DOHH2 (cell line): ENCODE data around the gene ZCWPW1.

ENCODE experiments used
- H3F3A ChIP-seq: fragments of 200-600 bp; sonication (generic), shearing (Covaris generic); 2 replicates; pipeline ENCODE4 v1.6.0; 2016; ENCODE audit warnings: antibody characterized with exemption, mild to moderate bottlenecking; ENCODE audit not compliant: control insufficient read depth, insufficient read depth
- H3K27ac ChIP-seq: fragments of 200-600 bp; sonication (generic); 2 replicates; pipeline ENCODE4 v1.5.1; 2014; ENCODE audit warnings: low read depth, mild to moderate bottlenecking, low read length, moderate library complexity
- H3K27me3 ChIP-seq: fragments of 200-600 bp; sonication (generic); 2 replicates; pipeline ENCODE4 v1.6.1; 2014; ENCODE audit warnings: mild to moderate bottlenecking, low read length, mixed read lengths; ENCODE audit not compliant: control insufficient read depth
- H3K36me3 ChIP-seq: fragments of 200-600 bp; sonication (generic); 2 replicates; pipeline ENCODE4 v1.6.1; 2014; ENCODE audit warnings: mild to moderate bottlenecking, low read length, moderate library complexity, mixed read lengths; ENCODE audit not compliant: control insufficient read depth
- H3K4me1 ChIP-seq: fragments of 200-600 bp; sonication (generic); 2 replicates; pipeline ENCODE4 v1.6.1; 2014; ENCODE audit warnings: mild to moderate bottlenecking, low read length, mixed read lengths; ENCODE audit not compliant: control insufficient read depth
- H3K4me2 ChIP-seq: fragments of 200-600 bp; sonication (generic); 2 replicates; pipeline ENCODE4 v1.6.0; 2014; ENCODE audit warnings: mild to moderate bottlenecking, low read length, moderate library complexity
- H3K4me3 ChIP-seq: fragments of 200-600 bp; sonication (generic); 2 replicates; pipeline ENCODE4 v1.5.1; 2014; ENCODE audit warnings: mild to moderate bottlenecking, low read length, mixed read lengths
- H3K79me2 ChIP-seq: fragments of 200-600 bp; sonication (generic); 2 replicates; pipeline ENCODE4 v1.6.1; 2014; ENCODE audit warnings: mild to moderate bottlenecking, low read length, mixed read lengths; ENCODE audit not compliant: control insufficient read depth
- H3K9me2 ChIP-seq: fragments of 200-600 bp; sonication (generic); replicated peaks from 2 replicates; pipeline ENCODE4 v1.6.1; 2014; ENCODE audit warnings: mild to moderate bottlenecking, low read length, mixed read lengths; ENCODE audit not compliant: control insufficient read depth
- H3K9me3 ChIP-seq: fragments of 200-600 bp; sonication (generic); 2 replicates; pipeline ENCODE4 v1.6.1; 2014; ENCODE audit warnings: antibody characterized with exemption, low read length, mixed read lengths; ENCODE audit not compliant: control insufficient read depth, insufficient read depth
- H4K20me1 ChIP-seq: fragments of 200-600 bp; sonication (generic); 2 replicates; pipeline ENCODE4 v1.6.0; 2014; ENCODE audit warnings: low read depth, mild to moderate bottlenecking, antibody characterized with exemption, low read length, moderate library complexity; ENCODE audit not compliant: control insufficient read depth, insufficient read depth
- EZH2phosphoT487 ChIP-seq: fragments of 200-600 bp; sonication (generic); IDR thresholded peaks from 2 replicates; pipeline ENCODE4 v1.6.1; 2017; ENCODE audit warnings: borderline replicate concordance, mild to moderate bottlenecking, antibody characterized with exemption, low read length, moderate library complexity, mixed read lengths
- TF ChIP-seq, protein P1 (sequence below): fragments of 200-600 bp; sonication (generic); IDR thresholded peaks from one replicate; pipeline ENCODE4 v1.5.1; 2014; ENCODE audit warnings: antibody characterized with exemption, mild to moderate bottlenecking, low read depth, low read length; ENCODE audit not compliant: poor library complexity, severe bottlenecking

ZCWPW1 gene

GRCh38 chr7:100372694-100373093, 55.8 kb downstream of the ZCWPW1 start:
- H3K27ac ChIP-seq = peak overlapping the region; percentile 27
- peaks cover 73% of the 10 kb centered on the region for H3K4me1 ChIP-seq
- peak overlapping the region; percentile 56 for H3K4me2 ChIP-seq
- H3K36me3 ChIP-seq = no peaks in the 10 kb centered on the region
- H3K9me2 ChIP-seq = no peaks in the 10 kb centered on the region
- no peaks in the 10 kb centered on the region for H3K79me2 ChIP-seq
- H3K27me3 ChIP-seq = no peaks in the 10 kb centered on the region
- no peaks in the 10 kb centered on the region for H3K9me3 ChIP-seq
- H3F3A ChIP-seq = peaks cover 28% of the 10 kb centered on the region
- no peaks in the 10 kb centered on the region for H4K20me1 ChIP-seq
- peak overlapping the region; percentile 37 for H3K4me3 ChIP-seq
- TF ChIP-seq, protein P1, sequence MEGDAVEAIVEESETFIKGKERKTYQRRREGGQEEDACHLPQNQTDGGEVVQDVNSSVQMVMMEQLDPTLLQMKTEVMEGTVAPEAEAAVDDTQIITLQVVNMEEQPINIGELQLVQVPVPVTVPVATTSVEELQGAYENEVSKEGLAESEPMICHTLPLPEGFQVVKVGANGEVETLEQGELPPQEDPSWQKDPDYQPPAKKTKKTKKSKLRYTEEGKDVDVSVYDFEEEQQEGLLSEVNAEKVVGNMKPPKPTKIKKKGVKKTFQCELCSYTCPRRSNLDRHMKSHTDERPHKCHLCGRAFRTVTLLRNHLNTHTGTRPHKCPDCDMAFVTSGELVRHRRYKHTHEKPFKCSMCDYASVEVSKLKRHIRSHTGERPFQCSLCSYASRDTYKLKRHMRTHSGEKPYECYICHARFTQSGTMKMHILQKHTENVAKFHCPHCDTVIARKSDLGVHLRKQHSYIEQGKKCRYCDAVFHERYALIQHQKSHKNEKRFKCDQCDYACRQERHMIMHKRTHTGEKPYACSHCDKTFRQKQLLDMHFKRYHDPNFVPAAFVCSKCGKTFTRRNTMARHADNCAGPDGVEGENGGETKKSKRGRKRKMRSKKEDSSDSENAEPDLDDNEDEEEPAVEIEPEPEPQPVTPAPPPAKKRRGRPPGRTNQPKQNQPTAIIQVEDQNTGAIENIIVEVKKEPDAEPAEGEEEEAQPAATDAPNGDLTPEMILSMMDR = no peak
- TF ChIP-seq EZH2phosphoT487 = no peak

- peak overlapping the region; percentile 56 for H3K4me2 ChIP-seq
These were observed 56.2 kb downstream of the ZCWPW1 start for GRCh38 chr7:100372256-100372655.

GRCh38 chr7:100371561-100372171, 56.8 kb downstream of the ZCWPW1 start:
- no peaks in the 10 kb centered on the region for H3K9me3 ChIP-seq
- H4K20me1 ChIP-seq = no peaks in the 10 kb centered on the region
- H3F3A ChIP-seq = peaks cover 36% of the 10 kb centered on the region
- peak overlapping the region; percentile 27; the same call in 1 of the 2 replicates for H3K27ac ChIP-seq
- no peaks in the 10 kb centered on the region for H3K9me2 ChIP-seq
- no peak overlapping the region for H3K4me3 ChIP-seq
- H3K36me3 ChIP-seq = peaks cover 4% of the 10 kb centered on the region; the same call in 1 of the 2 replicates
- TF ChIP-seq EZH2phosphoT487 = no peak
- TF ChIP-seq, protein P1 = no peak
- H3K27me3 ChIP-seq = no peaks in the 10 kb centered on the region
- H3K4me1 ChIP-seq = peaks cover 84% of the 10 kb centered on the region
- peak overlapping the region; percentile 56 for H3K4me2 ChIP-seq
- no peaks in the 10 kb centered on the region for H3K79me2 ChIP-seq

More at GRCh38 chr7:100372256-100372655, 56.2 kb downstream of the ZCWPW1 start:
- Histone ChIP-seq H3F3A (peaks cover 32% of the 10 kb centered on the region), H3K9me3 (no peaks in the 10 kb centered on the region), H3K79me2 (no peaks in the 10 kb centered on the region), H4K20me1 (no peaks in the 10 kb centered on the region), H3K27ac (peak overlapping the region; percentile 27), H3K9me2 (no peaks in the 10 kb centered on the region), H3K4me1 (peaks cover 78% of the 10 kb centered on the region), H3K27me3 (no peaks in the 10 kb centered on the region), H3K36me3 (peaks cover 4% of the 10 kb centered on the region; the same call in 1 of the 2 replicates), H3K4me3 (peak overlapping the region; percentile 37)
- TF ChIP-seq EZH2phosphoT487 = no peak
- TF ChIP-seq, protein P1 = no peak
